ENCODE results near the gene TTLL5. TPM values are rescaled to one million over a fixed set of nuclear protein-coding genes. Genes with fewer than 3 reads are reported as not detected.
A peak's percentile ranks its signal among the peaks of the same experiment; 100 is the strongest.

TTLL5 gene
- total RNA-seq, 1 donor from 2014 or later, result 15.5 TPM

GRCh38 chr14:75848167-75848913 lies 187.3 kb downstream of the TTLL5 start:
- H3K4me3 ChIP-seq (ENCODE audit: low read depth, low read length), result no peak overlapping the region
- H3K27me3 ChIP-seq (ENCODE audit: control insufficient read depth, insufficient read depth, low read length), result no peaks in the 10 kb centered on the region
- no peak for TF ChIP-seq CTCF (IDR thresholded peaks at IDR 0.05; ENCODE audit: insufficient read depth, low read length, severe bottlenecking)
- no peaks in the 10 kb centered on the region for H3K36me3 ChIP-seq (ENCODE audit: control insufficient read depth, insufficient read depth, low read length)
- FAIRE-seq (no peak), DNase-seq (ENCODE audit: low read depth) (no peak)

GRCh38 chr14:75849300-75849895 lies 188.4 kb downstream of the TTLL5 start:
- DNase-seq (ENCODE audit: low read depth) (no peak), FAIRE-seq (peak; percentile 62)
- no peaks in the 10 kb centered on the region for H3K36me3 ChIP-seq (ENCODE audit: control insufficient read depth, insufficient read depth, low read length)
- H3K4me3 ChIP-seq (ENCODE audit: low read depth, low read length), result no peak overlapping the region
- H3K27me3 ChIP-seq (ENCODE audit: control insufficient read depth, insufficient read depth, low read length), result no peaks in the 10 kb centered on the region
- no peak for TF ChIP-seq CTCF (IDR thresholded peaks at IDR 0.05; ENCODE audit: insufficient read depth, low read length, severe bottlenecking)

- no peaks in the 10 kb centered on the region for H3K27me3 ChIP-seq (ENCODE audit: control insufficient read depth, insufficient read depth, low read length)
- FAIRE-seq, result no peak
- H3K4me3 ChIP-seq (ENCODE audit: low read depth, low read length), result no peak overlapping the region
- no peaks in the 10 kb centered on the region for H3K36me3 ChIP-seq (ENCODE audit: control insufficient read depth, insufficient read depth, low read length)
- DNase-seq (ENCODE audit: low read depth), result no peak
- no peak for TF ChIP-seq CTCF (IDR thresholded peaks at IDR 0.05; ENCODE audit: insufficient read depth, low read length, severe bottlenecking)
Observed at GRCh38 chr14:75851574-75851866, 190.5 kb downstream of the TTLL5 start.

GRCh38 chr14:75854111-75854799 lies 193.2 kb downstream of the TTLL5 start:
- Histone ChIP-seq H3K27me3 (ENCODE audit: control insufficient read depth, insufficient read depth, low read length) (no peaks in the 10 kb centered on the region), H3K36me3 (ENCODE audit: control insufficient read depth, insufficient read depth, low read length) (no peaks in the 10 kb centered on the region), H3K4me3 (ENCODE audit: low read depth, low read length) (no peak overlapping the region)
- no peak for DNase-seq (ENCODE audit: low read depth)
- no peak for FAIRE-seq
- TF ChIP-seq CTCF (IDR thresholded peaks at IDR 0.05; ENCODE audit: insufficient read depth, low read length, severe bottlenecking), result no peak

GRCh38 chr14:75857199-75857598 lies 196.2 kb downstream of the TTLL5 start:
- TF ChIP-seq CTCF (IDR thresholded peaks at IDR 0.05; ENCODE audit: insufficient read depth, low read length, severe bottlenecking), result no peak
- Histone ChIP-seq H3K4me3 (ENCODE audit: low read depth, low read length) (no peak overlapping the region), H3K36me3 (ENCODE audit: control insufficient read depth, insufficient read depth, low read length) (no peaks in the 10 kb centered on the region), H3K27me3 (ENCODE audit: control insufficient read depth, insufficient read depth, low read length) (no peaks in the 10 kb centered on the region)
- FAIRE-seq, result no peak
- no peak for DNase-seq (ENCODE audit: low read depth)
